ENCODE results near the gene MOB2.
"Not testable (repeated sequence)": the region's sequence is repeated elsewhere in the genome, so short reads cannot be mapped to it uniquely, and the experiment has no call there.

The MOB2 gene

DNA sequence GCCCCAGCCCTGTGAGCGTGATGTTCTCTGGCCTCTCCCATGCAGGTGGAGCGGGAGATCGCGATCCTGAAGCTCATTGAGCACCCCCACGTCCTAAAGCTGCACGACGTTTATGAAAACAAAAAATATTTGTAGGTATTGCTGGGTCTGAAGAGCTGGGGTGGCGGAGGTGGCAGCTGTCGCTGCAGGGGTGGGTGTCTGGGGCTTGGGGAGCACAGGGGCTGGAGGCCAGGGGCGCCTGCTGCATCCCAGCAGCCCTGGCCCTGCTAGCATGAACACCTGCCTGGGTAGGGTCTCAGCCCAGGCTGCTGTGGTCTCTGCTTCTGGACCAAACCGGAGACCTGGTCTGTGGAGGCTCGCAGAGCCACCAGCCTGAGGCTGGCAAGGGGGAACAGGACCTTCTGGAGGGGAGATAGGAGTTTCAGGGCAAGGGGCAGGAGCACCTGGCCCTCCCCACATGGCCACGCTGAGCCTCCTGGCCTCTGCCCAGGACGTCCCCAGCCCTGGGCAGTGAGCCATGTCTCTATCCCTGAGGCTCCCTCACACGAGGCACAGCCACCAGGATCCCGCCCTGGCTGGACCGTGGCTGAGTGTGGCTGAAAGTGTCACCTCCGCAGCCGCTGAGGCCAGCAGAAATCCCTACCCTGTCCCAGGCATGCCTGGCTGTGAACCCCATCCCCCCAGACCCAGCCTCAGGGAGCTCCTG lies 48.2 kb downstream of the MOB2 start:
- Mint-ChIP-seq H3K27ac (no peak overlapping the region), H3K4me3 (no peak overlapping the region), H3K9me3 (no peaks in the 10 kb centered on the region), H3K27me3 (ENCODE audit: low read depth) (peaks cover 6% of the 10 kb centered on the region), H3K36me3 (ENCODE audit: low read depth) (no peaks in the 10 kb centered on the region), H3K4me1 (no peaks in the 10 kb centered on the region)
- TF ChIP-seq, protein P1, sequence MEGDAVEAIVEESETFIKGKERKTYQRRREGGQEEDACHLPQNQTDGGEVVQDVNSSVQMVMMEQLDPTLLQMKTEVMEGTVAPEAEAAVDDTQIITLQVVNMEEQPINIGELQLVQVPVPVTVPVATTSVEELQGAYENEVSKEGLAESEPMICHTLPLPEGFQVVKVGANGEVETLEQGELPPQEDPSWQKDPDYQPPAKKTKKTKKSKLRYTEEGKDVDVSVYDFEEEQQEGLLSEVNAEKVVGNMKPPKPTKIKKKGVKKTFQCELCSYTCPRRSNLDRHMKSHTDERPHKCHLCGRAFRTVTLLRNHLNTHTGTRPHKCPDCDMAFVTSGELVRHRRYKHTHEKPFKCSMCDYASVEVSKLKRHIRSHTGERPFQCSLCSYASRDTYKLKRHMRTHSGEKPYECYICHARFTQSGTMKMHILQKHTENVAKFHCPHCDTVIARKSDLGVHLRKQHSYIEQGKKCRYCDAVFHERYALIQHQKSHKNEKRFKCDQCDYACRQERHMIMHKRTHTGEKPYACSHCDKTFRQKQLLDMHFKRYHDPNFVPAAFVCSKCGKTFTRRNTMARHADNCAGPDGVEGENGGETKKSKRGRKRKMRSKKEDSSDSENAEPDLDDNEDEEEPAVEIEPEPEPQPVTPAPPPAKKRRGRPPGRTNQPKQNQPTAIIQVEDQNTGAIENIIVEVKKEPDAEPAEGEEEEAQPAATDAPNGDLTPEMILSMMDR (IDR thresholded peaks at IDR 0.05; ENCODE audit: unreplicated experiment in 3 of 3) = no peak

DNA sequence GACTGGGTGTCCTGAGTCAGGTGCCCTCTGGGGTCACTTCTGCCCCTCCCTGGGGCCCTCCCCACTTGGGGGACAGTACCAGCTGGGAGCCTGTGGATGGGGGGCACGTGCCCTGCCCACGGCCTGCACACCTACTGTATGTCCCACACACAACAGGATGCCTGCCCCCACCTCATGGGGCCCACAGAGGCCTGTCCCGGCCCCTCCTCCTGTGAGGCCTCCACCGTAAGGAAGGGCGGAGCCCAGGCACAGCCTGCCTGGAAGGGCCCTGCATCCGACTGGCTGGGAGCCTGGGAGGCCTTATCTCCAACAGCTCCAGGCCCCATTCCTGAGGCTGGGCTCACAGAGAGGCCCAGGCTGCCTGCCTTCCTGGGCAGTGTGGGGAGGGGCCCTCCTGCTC lies 49.1 kb downstream of the MOB2 start:
- no peak overlapping the region for H3K27ac Mint-ChIP-seq
- H3K4me1 Mint-ChIP-seq = no peaks in the 10 kb centered on the region
- peaks cover 6% of the 10 kb centered on the region for H3K27me3 Mint-ChIP-seq (ENCODE audit: low read depth)
- TF ChIP-seq, protein P1 (IDR thresholded peaks at IDR 0.05; ENCODE audit: unreplicated experiment in 3 of 3) = no peak
- H3K9me3 Mint-ChIP-seq = no peaks in the 10 kb centered on the region
- H3K4me3 Mint-ChIP-seq = no peak overlapping the region
- H3K36me3 Mint-ChIP-seq (ENCODE audit: low read depth) = no peaks in the 10 kb centered on the region

DNA sequence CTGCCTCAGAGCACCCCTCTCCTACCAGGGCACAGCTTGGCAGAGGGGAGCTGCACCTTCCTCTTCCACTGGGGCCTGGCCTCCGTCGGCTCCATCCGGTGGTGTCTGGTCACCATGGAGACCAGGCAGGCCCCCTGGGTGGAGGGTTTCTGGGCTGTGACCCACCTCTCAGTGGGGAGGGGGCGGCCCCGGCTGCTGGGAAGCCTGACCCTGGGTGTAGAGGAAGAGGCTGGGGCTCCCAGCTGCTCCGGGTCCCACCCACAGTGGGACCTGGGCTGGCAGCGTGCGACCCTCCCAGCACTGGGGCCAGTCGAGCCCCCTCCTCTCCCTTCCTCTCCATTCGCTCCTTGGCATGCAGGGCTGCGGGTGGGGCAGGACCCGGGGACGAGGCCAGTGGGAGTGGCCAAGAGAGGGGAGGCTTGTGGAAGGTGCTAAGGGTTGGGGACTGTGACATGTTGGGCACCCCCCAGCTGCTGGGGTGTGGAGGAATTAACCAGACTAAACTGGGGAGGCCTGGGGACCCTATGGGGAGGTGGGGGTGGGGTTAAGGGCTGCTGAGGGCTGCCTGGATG lies 50.0 kb downstream of the MOB2 start:
- H3K27ac Mint-ChIP-seq = no peak overlapping the region
- H3K9me3 Mint-ChIP-seq = no peaks in the 10 kb centered on the region
- H3K27me3 Mint-ChIP-seq (ENCODE audit: low read depth) = peaks cover 6% of the 10 kb centered on the region
- no peak overlapping the region for H3K4me3 Mint-ChIP-seq
- H3K4me1 Mint-ChIP-seq = no peaks in the 10 kb centered on the region
- no peaks in the 10 kb centered on the region for H3K36me3 Mint-ChIP-seq (ENCODE audit: low read depth)
- TF ChIP-seq, protein P1 (IDR thresholded peaks at IDR 0.05; ENCODE audit: unreplicated experiment in 3 of 3) = no peak

DNA sequence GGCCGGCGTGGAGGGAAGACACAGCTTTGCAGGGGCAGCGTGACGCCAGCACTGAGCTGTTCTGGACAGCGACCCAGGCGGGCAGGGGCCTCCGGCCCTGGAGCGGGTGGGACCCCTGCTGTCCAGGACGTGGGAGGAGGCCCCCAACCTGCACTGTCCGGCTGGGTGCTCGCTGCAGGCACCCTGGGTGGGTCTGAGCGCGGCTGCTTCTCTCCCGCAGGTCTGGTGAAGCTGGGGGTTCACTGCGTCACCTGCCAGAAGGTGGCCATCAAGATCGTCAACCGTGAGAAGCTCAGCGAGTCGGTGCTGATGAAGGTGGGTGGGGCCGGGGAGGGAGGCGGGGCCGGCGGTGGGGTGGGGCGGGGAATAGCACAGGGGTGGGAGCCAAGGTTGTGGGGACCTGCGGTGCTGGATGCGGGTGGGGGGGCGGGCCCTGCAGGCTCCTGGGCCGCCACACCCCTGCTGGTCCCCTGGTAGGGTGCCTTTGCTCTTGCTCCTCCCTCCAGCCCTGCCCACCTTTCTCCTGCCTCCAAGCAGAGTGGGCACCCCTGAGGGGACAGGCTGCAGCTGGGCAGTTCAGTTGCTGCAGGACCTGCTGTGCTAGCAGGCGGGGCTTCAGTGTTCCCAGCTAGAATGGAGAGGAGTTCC lies 50.6 kb downstream of the MOB2 start:
- H3K9me3 Mint-ChIP-seq = no peaks in the 10 kb centered on the region
- peaks cover 6% of the 10 kb centered on the region for H3K27me3 Mint-ChIP-seq (ENCODE audit: low read depth)
- no peak overlapping the region for H3K4me3 Mint-ChIP-seq
- no peak overlapping the region for H3K27ac Mint-ChIP-seq
- TF ChIP-seq, protein P1 (IDR thresholded peaks at IDR 0.05; ENCODE audit: unreplicated experiment in 3 of 3) = no peak
- H3K4me1 Mint-ChIP-seq = no peaks in the 10 kb centered on the region
- H3K36me3 Mint-ChIP-seq (ENCODE audit: low read depth) = no peaks in the 10 kb centered on the region

DNA sequence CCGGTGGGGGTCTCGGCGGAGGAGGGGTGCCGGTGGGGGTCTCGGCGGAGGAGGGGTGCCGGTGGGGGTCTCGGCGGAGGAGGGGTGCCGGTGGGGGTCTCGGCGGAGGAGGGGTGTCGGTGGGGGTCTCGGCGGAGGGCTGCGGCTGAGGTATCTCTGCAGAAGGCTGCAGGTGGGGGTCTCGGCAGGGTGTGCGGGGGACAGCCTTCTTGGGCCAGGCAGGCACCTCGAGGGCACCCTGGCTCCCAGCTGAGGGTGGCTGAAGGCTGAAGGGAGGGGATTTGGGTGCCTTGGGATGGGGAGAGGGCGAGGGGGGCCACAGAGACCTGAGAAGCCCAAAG lies 51.1 kb downstream of the MOB2 start:
- not testable (repeated sequence) for H3K27ac Mint-ChIP-seq; H3K36me3 Mint-ChIP-seq (ENCODE audit: low read depth); H3K4me1 Mint-ChIP-seq; H3K4me3 Mint-ChIP-seq; H3K9me3 Mint-ChIP-seq; H3K27me3 Mint-ChIP-seq (ENCODE audit: low read depth)

DNA sequence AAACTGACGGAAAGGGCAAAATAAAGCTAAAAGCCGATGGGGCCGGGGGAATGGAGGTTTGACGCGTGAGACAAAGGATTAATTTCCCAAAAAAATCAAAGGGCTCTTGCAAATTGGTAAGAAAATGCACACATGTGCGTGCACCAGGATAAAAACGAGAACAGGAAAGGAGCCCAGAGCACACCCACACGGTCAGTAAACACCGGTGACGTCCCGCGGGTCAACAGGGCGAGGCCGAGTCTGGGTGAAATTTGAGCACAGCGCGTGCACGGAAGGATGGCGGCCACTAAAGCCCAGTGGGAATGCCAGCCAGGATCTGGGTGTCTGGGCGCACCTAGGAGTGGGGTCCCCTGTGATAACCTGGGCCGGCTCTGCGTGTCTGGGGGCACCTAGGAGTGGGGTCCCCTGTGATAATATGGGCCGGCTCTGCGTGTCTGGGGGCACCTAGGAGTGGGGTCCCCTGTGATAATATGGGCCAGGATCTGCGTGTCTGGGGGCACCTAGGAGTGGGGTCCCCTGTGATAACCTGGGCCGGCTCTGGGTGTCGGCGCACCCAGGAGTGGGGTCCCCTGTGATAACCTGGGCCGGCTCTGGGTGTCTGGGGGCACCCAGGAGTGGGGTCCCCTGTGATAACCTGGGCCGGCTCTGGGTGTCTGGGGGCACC lies 52.5 kb downstream of the MOB2 start:
- H3K27ac Mint-ChIP-seq = no peak overlapping the region

More for the DNA sequence above, 52.5 kb downstream of the MOB2 start:
- Mint-ChIP-seq H3K27me3 (ENCODE audit: low read depth) (peaks cover 8% of the 10 kb centered on the region), H3K36me3 (ENCODE audit: low read depth) (no peaks in the 10 kb centered on the region), H3K9me3 (no peaks in the 10 kb centered on the region), H3K4me1 (no peaks in the 10 kb centered on the region), H3K4me3 (no peak overlapping the region)
- TF ChIP-seq, protein P1 (IDR thresholded peaks at IDR 0.05; ENCODE audit: unreplicated experiment in 3 of 3) = no peak
